Liver (tissue), 9 donors: ENCODE measurements around the gene FOXC2. TPM values are rescaled to one million over a fixed set of nuclear protein-coding genes. Genes with fewer than 3 reads are reported as not detected.

Experiments
- DNase-seq: peaks from one replicate; pipeline ENCODE4 v3.0.0-alpha.2; 2017; ENCODE audit warnings: low spot score
- H3K27ac ChIP-seq, 2 donors: one replicate each; pipeline ENCODE4 v1.7.0; 2013; ENCODE audit warnings: inconsistent platforms in 2 of 2, low read length in 2 of 2, control low read depth in 1 of 2, low read depth in 1 of 2, mild to moderate bottlenecking in 1 of 2
- H3K27me3 ChIP-seq, 4 donors: one replicate each; pipeline versions ENCODE4 v1.6.1 to v1.7.0; 2013; ENCODE audit warnings: low read length in 3 of 4, inconsistent platforms in 1 of 4, mild to moderate bottlenecking in 1 of 4, moderate library complexity in 1 of 4; ENCODE audit not compliant: control insufficient read depth in 4 of 4, insufficient read depth in 4 of 4
- H3K36me3 ChIP-seq, 4 donors: one replicate each; pipeline versions ENCODE4 v1.6.1 to v1.7.0; 2013; ENCODE audit warnings: low read length in 3 of 4, mild to moderate bottlenecking in 3 of 4, low read depth in 1 of 4, moderate library complexity in 1 of 4; ENCODE audit not compliant: control insufficient read depth in 4 of 4, insufficient read depth in 3 of 4
- H3K4me1 ChIP-seq, 4 donors: one replicate each; pipeline versions ENCODE4 v1.6.1 to v1.7.0; 2013; ENCODE audit warnings: low read length in 3 of 4, mild to moderate bottlenecking in 3 of 4, moderate library complexity in 1 of 4; ENCODE audit not compliant: control insufficient read depth in 4 of 4, insufficient read depth in 4 of 4
- H3K4me3 ChIP-seq, 3 donors: one replicate each; pipeline versions ENCODE4 v1.6.1 to v1.7.0; 2013; ENCODE audit warnings: low read length in 3 of 3, control low read depth in 1 of 3, low read depth in 1 of 3, mild to moderate bottlenecking in 1 of 3
- H3K9ac ChIP-seq, 2 donors: one replicate each; pipeline ENCODE4 v1.7.0; 2013; ENCODE audit warnings: low read length in 2 of 2, mild to moderate bottlenecking in 2 of 2, moderate library complexity in 2 of 2, control low read depth in 1 of 2, low read depth in 1 of 2
- H3K9me3 ChIP-seq, 4 donors: one replicate each; pipeline versions ENCODE4 v1.6.1 to v1.7.0; 2013; ENCODE audit warnings: low read length in 3 of 4; ENCODE audit not compliant: control insufficient read depth in 4 of 4
- ATF3 ChIP-seq: IDR thresholded peaks from 2 replicates; pipeline ENCODE4 v1.6.1; 2016; ENCODE audit warnings: antibody characterized with exemption
- FOXA1 ChIP-seq: IDR thresholded peaks from 2 replicates; pipeline ENCODE4 v1.6.1; 2016; ENCODE audit warnings: antibody characterized with exemption
- HNF4A ChIP-seq, 2 donors: conservative IDR thresholded peaks; 2 replicates each; pipeline ENCODE4 v1.6.1; 2016; ENCODE audit warnings: antibody characterized with exemption in 2 of 2, mild to moderate bottlenecking in 2 of 2
- HNF4G ChIP-seq: IDR thresholded peaks from 2 replicates; pipeline ENCODE4 v1.6.1; 2016; ENCODE audit warnings: antibody characterized with exemption
- JUND ChIP-seq, 2 donors: IDR thresholded peaks; 2 replicates each; pipeline ENCODE4 v1.6.1; 2016; ENCODE audit warnings: antibody characterized with exemption in 2 of 2
- RAD21 ChIP-seq, 2 donors: IDR thresholded peaks; 2 replicates each; pipeline ENCODE4 v1.6.1; 2016; ENCODE audit warnings: antibody characterized with exemption in 2 of 2, mild to moderate bottlenecking in 2 of 2
- REST ChIP-seq: IDR thresholded peaks from 2 replicates; pipeline ENCODE4 v1.6.1; 2016; ENCODE audit warnings: antibody characterized with exemption, mild to moderate bottlenecking
- RXRA ChIP-seq, 2 donors: IDR thresholded peaks; 2 replicates each; pipeline ENCODE4 v1.6.1; 2017 to 2018; ENCODE audit warnings: antibody characterized with exemption in 2 of 2, mild to moderate bottlenecking in 1 of 2
- SP1 ChIP-seq: IDR thresholded peaks from 2 replicates; pipeline ENCODE4 v1.6.1; 2018; ENCODE audit warnings: antibody characterized with exemption, mild to moderate bottlenecking
- TAF1 ChIP-seq: conservative IDR thresholded peaks from 2 replicates; pipeline ENCODE4 v1.6.1; 2016; ENCODE audit warnings: antibody characterized with exemption, mild to moderate bottlenecking
- YY1 ChIP-seq: IDR thresholded peaks from 2 replicates; pipeline ENCODE4 v1.6.1; 2016; ENCODE audit warnings: antibody characterized with exemption, mild to moderate bottlenecking
- WGBS: extraction: QIAGEN DNeasy Blood & Tissue Kit; methylation state at CpG from one replicate; pipeline ENCODE4 v1.1.7; 2013; 5-methylcytosine and 5-hydroxymethylcytosine counted together
- polyA plus RNA-seq, 2 donors: library from polyadenylated mRNA; stranded (reverse) in 1 of 2; unstranded in 1 of 2; fragments of 200-250 nt in 1 of 2; fragments of >200 nt in 1 of 2; fragmentation: Nextera tagmentation in 1 of 2; extraction: Ambion mirVana in 1 of 2; gene quantifications; one replicate each; pipeline versions ENCODE4 v1.2.1 to v1.2.3, GENCODE V29; 2013 to 2015
- total RNA-seq, 2 donors: library from RNA; depleted of rRNA; stranded (reverse); fragments of >200 nt; gene quantifications; one replicate each; pipeline ENCODE4 v1.2.3, GENCODE V29; 2014
- TF ChIP-seq, protein P1 (sequence below): fragments of 150-350 bp; IDR thresholded peaks from 2 replicates; pipeline ENCODE4 v1.5.1; 2017; ENCODE audit warnings: improper control_type of control experiment, low read depth, low read length; ENCODE audit not compliant: missing input control
- donor health status: healthy.
- donor health status: healthy.
- donor health status: healthy.
- donor health status: healthy.
- donor health status: healthy.

The FOXC2 gene
- total and polyA plus RNA-seq, 4 donors = 0.03 to 0.09 (median 0.08) TPM; not detected in 1

GRCh38 chr16:86520317-86521210 lies 46.1 kb upstream of the FOXC2 start:
- Histone ChIP-seq H3K4me1 (peaks cover 0 to 12% (median 0%) of the 10 kb centered on the region in 4 donors), H3K36me3 (no peaks in the 10 kb centered on the region), H3K9ac (no peak overlapping the region), H3K27me3 (peaks cover 2 to 21% (median 11%) of the 10 kb centered on the region in 4 donors), H3K27ac (no peak overlapping the region), H3K9me3 (no peaks in the 10 kb centered on the region), H3K4me3 (no peak overlapping the region)
- no peak for DNase-seq
- no peak for TF ChIP-seq RXRA (IDR thresholded peaks at IDR 0.05)
- TF ChIP-seq HNF4A (conservative IDR thresholded peaks at IDR 0.05) = no peak
- TF ChIP-seq ATF3 = no peak
- no peak for TF ChIP-seq JUND (IDR thresholded peaks at IDR 0.05)
- TF ChIP-seq, protein P1, sequence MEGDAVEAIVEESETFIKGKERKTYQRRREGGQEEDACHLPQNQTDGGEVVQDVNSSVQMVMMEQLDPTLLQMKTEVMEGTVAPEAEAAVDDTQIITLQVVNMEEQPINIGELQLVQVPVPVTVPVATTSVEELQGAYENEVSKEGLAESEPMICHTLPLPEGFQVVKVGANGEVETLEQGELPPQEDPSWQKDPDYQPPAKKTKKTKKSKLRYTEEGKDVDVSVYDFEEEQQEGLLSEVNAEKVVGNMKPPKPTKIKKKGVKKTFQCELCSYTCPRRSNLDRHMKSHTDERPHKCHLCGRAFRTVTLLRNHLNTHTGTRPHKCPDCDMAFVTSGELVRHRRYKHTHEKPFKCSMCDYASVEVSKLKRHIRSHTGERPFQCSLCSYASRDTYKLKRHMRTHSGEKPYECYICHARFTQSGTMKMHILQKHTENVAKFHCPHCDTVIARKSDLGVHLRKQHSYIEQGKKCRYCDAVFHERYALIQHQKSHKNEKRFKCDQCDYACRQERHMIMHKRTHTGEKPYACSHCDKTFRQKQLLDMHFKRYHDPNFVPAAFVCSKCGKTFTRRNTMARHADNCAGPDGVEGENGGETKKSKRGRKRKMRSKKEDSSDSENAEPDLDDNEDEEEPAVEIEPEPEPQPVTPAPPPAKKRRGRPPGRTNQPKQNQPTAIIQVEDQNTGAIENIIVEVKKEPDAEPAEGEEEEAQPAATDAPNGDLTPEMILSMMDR = no peak
- no peak for TF ChIP-seq HNF4G
- no peak for TF ChIP-seq TAF1
- no peak for TF ChIP-seq FOXA1
- TF ChIP-seq REST = no peak
- WGBS = 41% methylated on average over 30 of the region's 30 CpGs

- TF ChIP-seq TAF1 (no peak), SP1 (no peak), YY1 (no peak), REST (no peak), HNF4G (no peak), ATF3 (no peak), RAD21 (IDR thresholded peaks at IDR 0.05) (no peak), RXRA (IDR thresholded peaks at IDR 0.05) (no peak)
- 73% methylated on average over 35 of the region's 35 CpGs for WGBS
- DNase-seq = no peak
- peaks cover 0 to 2% (median 0%) of the 10 kb centered on the region in 4 donors for H3K4me1 ChIP-seq
- H3K9ac ChIP-seq = no peak overlapping the region
- no peaks in the 10 kb centered on the region for H3K36me3 ChIP-seq
- peaks cover 2 to 21% (median 9%) of the 10 kb centered on the region in 4 donors for H3K27me3 ChIP-seq
- no peaks in the 10 kb centered on the region for H3K9me3 ChIP-seq
- no peak overlapping the region for H3K4me3 ChIP-seq
- H3K27ac ChIP-seq = no peak overlapping the region
These were observed 45.1 kb upstream of the FOXC2 start for GRCh38 chr16:86521236-86522197.
